Peyer's patch (tissue), 4 donors: ENCODE results near the gene DMD.

Experiments used
- POLR2A ChIP-seq, 2 donors: fragments of 450-650 bp; IDR thresholded peaks; one replicate each; pipeline ENCODE4 v1.5.1; 2017; ENCODE audit warnings: antibody characterized with exemption in 2 of 2, mild to moderate bottlenecking in 2 of 2, moderate library complexity in 2 of 2
- TF ChIP-seq, protein P1 (sequence below), 6 experiments: fragments of 450-650 bp in 4 of 6; fragments of 200-600 bp in 2 of 6; sonication (generic) in 1 of 6; IDR thresholded peaks; one replicate each; pipeline ENCODE4 v1.5.1; 2017 to 2019; ENCODE audit warnings: antibody characterized with exemption in 6 of 6, mild to moderate bottlenecking in 3 of 6, moderate library complexity in 1 of 6

DNA sequence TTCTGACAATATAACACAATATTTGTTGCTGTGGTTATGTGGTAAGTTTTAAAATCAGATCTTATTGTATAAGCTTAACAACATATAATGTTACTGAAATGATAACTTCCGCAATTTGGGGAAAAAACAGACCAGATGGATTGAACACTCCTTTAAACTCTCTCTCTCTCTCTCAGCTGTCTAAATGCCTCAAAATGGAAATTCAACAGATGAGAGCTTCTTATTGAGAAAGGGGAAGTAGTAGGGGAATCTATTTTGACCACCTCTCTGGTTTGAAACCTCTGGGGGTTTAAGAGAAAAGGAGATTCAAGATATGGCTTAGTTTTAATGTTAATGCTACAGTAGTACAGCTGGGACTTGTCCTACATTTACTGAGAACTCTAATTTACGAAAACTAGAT lies 40.3 kb downstream of the DMD start:
- TF ChIP-seq, protein P1, sequence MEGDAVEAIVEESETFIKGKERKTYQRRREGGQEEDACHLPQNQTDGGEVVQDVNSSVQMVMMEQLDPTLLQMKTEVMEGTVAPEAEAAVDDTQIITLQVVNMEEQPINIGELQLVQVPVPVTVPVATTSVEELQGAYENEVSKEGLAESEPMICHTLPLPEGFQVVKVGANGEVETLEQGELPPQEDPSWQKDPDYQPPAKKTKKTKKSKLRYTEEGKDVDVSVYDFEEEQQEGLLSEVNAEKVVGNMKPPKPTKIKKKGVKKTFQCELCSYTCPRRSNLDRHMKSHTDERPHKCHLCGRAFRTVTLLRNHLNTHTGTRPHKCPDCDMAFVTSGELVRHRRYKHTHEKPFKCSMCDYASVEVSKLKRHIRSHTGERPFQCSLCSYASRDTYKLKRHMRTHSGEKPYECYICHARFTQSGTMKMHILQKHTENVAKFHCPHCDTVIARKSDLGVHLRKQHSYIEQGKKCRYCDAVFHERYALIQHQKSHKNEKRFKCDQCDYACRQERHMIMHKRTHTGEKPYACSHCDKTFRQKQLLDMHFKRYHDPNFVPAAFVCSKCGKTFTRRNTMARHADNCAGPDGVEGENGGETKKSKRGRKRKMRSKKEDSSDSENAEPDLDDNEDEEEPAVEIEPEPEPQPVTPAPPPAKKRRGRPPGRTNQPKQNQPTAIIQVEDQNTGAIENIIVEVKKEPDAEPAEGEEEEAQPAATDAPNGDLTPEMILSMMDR (IDR thresholded peaks at IDR 0.05), result no peak
- TF ChIP-seq POLR2A (IDR thresholded peaks at IDR 0.05), result no peak
